ENCODE results near the gene DCANP1.
A peak's percentile ranks its signal among the peaks of the same experiment; 100 is the strongest.

DCANP1 gene

GRCh38 chr5:135468541-135468940, 21.4 kb upstream of the DCANP1 start:
- no peak overlapping the region for H2AK5ac ChIP-seq (ENCODE audit: low read length)
- H3K56ac ChIP-seq (ENCODE audit: low read length) = no peak overlapping the region
- H2BK5ac ChIP-seq (ENCODE audit: low read length) = no peak overlapping the region
- peaks cover 42% of the 10 kb centered on the region for H3K27me3 ChIP-seq (ENCODE audit: insufficient read depth, low read length, poor library complexity)
- H4K5ac ChIP-seq (ENCODE audit: low read length) = no peak overlapping the region
- H3K4me1 ChIP-seq (ENCODE audit: control insufficient read depth, low read depth, low read length) = peaks cover 7% of the 10 kb centered on the region
- no peak for DNase-seq
- H3K4me2 ChIP-seq (ENCODE audit: low read length) = no peak overlapping the region
- no peak overlapping the region for H2BK120ac ChIP-seq (ENCODE audit: low read depth, low read length)
- no peaks in the 10 kb centered on the region for H3K79me2 ChIP-seq (ENCODE audit: control insufficient read depth, insufficient read depth, low read length)
- no peak overlapping the region for H3K27ac ChIP-seq (ENCODE audit: low read depth, low read length)
- H2BK15ac ChIP-seq (replicated peaks; ENCODE audit: low read depth) = no peak overlapping the region
- H3K36me3 ChIP-seq (ENCODE audit: control insufficient read depth, insufficient read depth, low read length) = no peaks in the 10 kb centered on the region
- no peak overlapping the region for H3K18ac ChIP-seq (ENCODE audit: low read length)
- no peaks in the 10 kb centered on the region for H3K79me1 ChIP-seq (ENCODE audit: low read length)
- no CpG with 5 or more reads among the region's 2 CpGs for WGBS (ENCODE audit: extremely low coverage, insufficient coverage, low lambda C conversion rate)
- no peak overlapping the region for H3K23ac ChIP-seq (ENCODE audit: low read length)
- H4K8ac ChIP-seq (ENCODE audit: low read depth, low read length) = no peak overlapping the region
- H3K9ac ChIP-seq (ENCODE audit: low read length) = no peak overlapping the region
- no peak overlapping the region for H3K4me3 ChIP-seq (ENCODE audit: low read length)
- no peak overlapping the region for H3K4ac ChIP-seq (ENCODE audit: low read depth, low read length)

- Histone ChIP-seq H3K4ac (ENCODE audit: low read depth, low read length) (no peak overlapping the region), H4K5ac (ENCODE audit: low read length) (no peak overlapping the region), H3K27me3 (ENCODE audit: insufficient read depth, low read length, poor library complexity) (peaks cover 42% of the 10 kb centered on the region), H2BK5ac (ENCODE audit: low read length) (no peak overlapping the region), H3K4me2 (ENCODE audit: low read length) (no peak overlapping the region), H3K4me3 (ENCODE audit: low read length) (no peak overlapping the region), H3K36me3 (ENCODE audit: control insufficient read depth, insufficient read depth, low read length) (no peaks in the 10 kb centered on the region), H3K56ac (ENCODE audit: low read length) (no peak overlapping the region), H2AK5ac (ENCODE audit: low read length) (no peak overlapping the region), H3K4me1 (ENCODE audit: control insufficient read depth, low read depth, low read length) (peaks cover 7% of the 10 kb centered on the region), H4K8ac (ENCODE audit: low read depth, low read length) (no peak overlapping the region), H3K79me2 (ENCODE audit: control insufficient read depth, insufficient read depth, low read length) (no peaks in the 10 kb centered on the region), H2BK15ac (replicated peaks; ENCODE audit: low read depth) (no peak overlapping the region), H3K23ac (ENCODE audit: low read length) (no peak overlapping the region), H3K27ac (ENCODE audit: low read depth, low read length) (no peak overlapping the region), H3K18ac (ENCODE audit: low read length) (no peak overlapping the region), H2BK120ac (ENCODE audit: low read depth, low read length) (no peak overlapping the region), H3K79me1 (ENCODE audit: low read length) (no peaks in the 10 kb centered on the region), H3K9ac (ENCODE audit: low read length) (no peak overlapping the region)
- no peak for DNase-seq
- WGBS (ENCODE audit: extremely low coverage, insufficient coverage, low lambda C conversion rate) = no CpG with 5 or more reads among the region's 4 CpGs
These were observed 20.8 kb upstream of the DCANP1 start for GRCh38 chr5:135467871-135468485.

- H3K27ac ChIP-seq (ENCODE audit: low read depth, low read length) = no peak overlapping the region
- no peak overlapping the region for H2BK5ac ChIP-seq (ENCODE audit: low read length)
- H3K79me2 ChIP-seq (ENCODE audit: control insufficient read depth, insufficient read depth, low read length) = no peaks in the 10 kb centered on the region
- H3K27me3 ChIP-seq (ENCODE audit: insufficient read depth, low read length, poor library complexity) = peaks cover 42% of the 10 kb centered on the region
- H3K4me1 ChIP-seq (ENCODE audit: control insufficient read depth, low read depth, low read length) = peaks cover 7% of the 10 kb centered on the region
- no peak overlapping the region for H3K56ac ChIP-seq (ENCODE audit: low read length)
- no peak overlapping the region for H3K18ac ChIP-seq (ENCODE audit: low read length)
- no peak overlapping the region for H2AK5ac ChIP-seq (ENCODE audit: low read length)
- H3K4me2 ChIP-seq (ENCODE audit: low read length) = no peak overlapping the region
- no peak overlapping the region for H4K8ac ChIP-seq (ENCODE audit: low read depth, low read length)
- no peak overlapping the region for H2BK15ac ChIP-seq (replicated peaks; ENCODE audit: low read depth)
- no peak for DNase-seq
- H4K5ac ChIP-seq (ENCODE audit: low read length) = no peak overlapping the region
- no CpG with 5 or more reads among the region's 15 CpGs for WGBS (ENCODE audit: extremely low coverage, insufficient coverage, low lambda C conversion rate)
- no peak overlapping the region for H3K23ac ChIP-seq (ENCODE audit: low read length)
- H3K79me1 ChIP-seq (ENCODE audit: low read length) = no peaks in the 10 kb centered on the region
- H3K4ac ChIP-seq (ENCODE audit: low read depth, low read length) = no peak overlapping the region
- H3K4me3 ChIP-seq (ENCODE audit: low read length) = no peak overlapping the region
- no peaks in the 10 kb centered on the region for H3K36me3 ChIP-seq (ENCODE audit: control insufficient read depth, insufficient read depth, low read length)
- no peak overlapping the region for H2BK120ac ChIP-seq (ENCODE audit: low read depth, low read length)
- H3K9ac ChIP-seq (ENCODE audit: low read length) = no peak overlapping the region
These were observed 20.0 kb upstream of the DCANP1 start for GRCh38 chr5:135467051-135467625.

GRCh38 chr5:135466178-135467050, 19.3 kb upstream of the DCANP1 start:
- H3K18ac ChIP-seq (ENCODE audit: low read length) = no peak overlapping the region
- no peak overlapping the region for H4K5ac ChIP-seq (ENCODE audit: low read length)
- peaks cover 7% of the 10 kb centered on the region for H3K4me1 ChIP-seq (ENCODE audit: control insufficient read depth, low read depth, low read length)
- H2BK120ac ChIP-seq (ENCODE audit: low read depth, low read length) = no peak overlapping the region
- no peaks in the 10 kb centered on the region for H3K79me1 ChIP-seq (ENCODE audit: low read length)
- no peak overlapping the region for H2AK5ac ChIP-seq (ENCODE audit: low read length)
- peak overlapping the region; percentile 10 for H3K4me2 ChIP-seq (ENCODE audit: low read length)
- peak; percentile 76 for DNase-seq
- H3K4ac ChIP-seq (ENCODE audit: low read depth, low read length) = no peak overlapping the region
- no peaks in the 10 kb centered on the region for H3K36me3 ChIP-seq (ENCODE audit: control insufficient read depth, insufficient read depth, low read length)
- H3K23ac ChIP-seq (ENCODE audit: low read length) = no peak overlapping the region
- no peak overlapping the region for H2BK5ac ChIP-seq (ENCODE audit: low read length)
- H4K8ac ChIP-seq (ENCODE audit: low read depth, low read length) = no peak overlapping the region
- H3K9ac ChIP-seq (ENCODE audit: low read length) = no peak overlapping the region
- no peak overlapping the region for H3K4me3 ChIP-seq (ENCODE audit: low read length)
- no CpG with 5 or more reads among the region's 43 CpGs for WGBS (ENCODE audit: extremely low coverage, insufficient coverage, low lambda C conversion rate)
- H3K79me2 ChIP-seq (ENCODE audit: control insufficient read depth, insufficient read depth, low read length) = no peaks in the 10 kb centered on the region
- peaks cover 40% of the 10 kb centered on the region for H3K27me3 ChIP-seq (ENCODE audit: insufficient read depth, low read length, poor library complexity)
- H2BK15ac ChIP-seq (replicated peaks; ENCODE audit: low read depth) = no peak overlapping the region
- no peak overlapping the region for H3K56ac ChIP-seq (ENCODE audit: low read length)
- H3K27ac ChIP-seq (ENCODE audit: low read depth, low read length) = no peak overlapping the region

GRCh38 chr5:135465391-135466122, 18.4 kb upstream of the DCANP1 start:
- no peak overlapping the region for H3K4me3 ChIP-seq (ENCODE audit: low read length)
- H3K18ac ChIP-seq (ENCODE audit: low read length) = no peak overlapping the region
- no peak overlapping the region for H3K9ac ChIP-seq (ENCODE audit: low read length)
- H4K8ac ChIP-seq (ENCODE audit: low read depth, low read length) = no peak overlapping the region
- H3K23ac ChIP-seq (ENCODE audit: low read length) = no peak overlapping the region
- H3K79me1 ChIP-seq (ENCODE audit: low read length) = no peaks in the 10 kb centered on the region
- H4K5ac ChIP-seq (ENCODE audit: low read length) = no peak overlapping the region
- no CpG with 5 or more reads among the region's 12 CpGs for WGBS (ENCODE audit: extremely low coverage, insufficient coverage, low lambda C conversion rate)
- DNase-seq = no peak
- H2AK5ac ChIP-seq (ENCODE audit: low read length) = no peak overlapping the region
- no peaks in the 10 kb centered on the region for H3K79me2 ChIP-seq (ENCODE audit: control insufficient read depth, insufficient read depth, low read length)
- no peak overlapping the region for H2BK120ac ChIP-seq (ENCODE audit: low read depth, low read length)
- no peak overlapping the region for H2BK5ac ChIP-seq (ENCODE audit: low read length)
- no peak overlapping the region for H3K4ac ChIP-seq (ENCODE audit: low read depth, low read length)
- H3K4me1 ChIP-seq (ENCODE audit: control insufficient read depth, low read depth, low read length) = peaks cover 7% of the 10 kb centered on the region
- H3K4me2 ChIP-seq (ENCODE audit: low read length) = no peak overlapping the region
- H3K27me3 ChIP-seq (ENCODE audit: insufficient read depth, low read length, poor library complexity) = peaks cover 40% of the 10 kb centered on the region
- no peak overlapping the region for H2BK15ac ChIP-seq (replicated peaks; ENCODE audit: low read depth)
- no peak overlapping the region for H3K56ac ChIP-seq (ENCODE audit: low read length)
- no peaks in the 10 kb centered on the region for H3K36me3 ChIP-seq (ENCODE audit: control insufficient read depth, insufficient read depth, low read length)
- H3K27ac ChIP-seq (ENCODE audit: low read depth, low read length) = no peak overlapping the region

Measured in mesendoderm (in vitro differentiated cells).